GM19193 (cell line): ENCODE measurements around the gene CLEC4G.

Source experiments
- POLR2A ChIP-seq: IDR thresholded peaks from 4 replicates; pipeline ENCODE4 v1.6.1; 2011; ENCODE audit not compliant: insufficient read depth, insufficient read length; ENCODE audit errors: extremely low read depth

Gene CLEC4G

GRCh38 chr19:7678971-7679751 is 52.7 kb downstream of the CLEC4G start:
- peak; percentile 11 for TF ChIP-seq POLR2A
